ENCODE measurements around the gene ARHGAP25.

ARHGAP25 gene

GRCh38 chr2:68779595-68779994, 45.0 kb downstream of the ARHGAP25 start:
- no peak overlapping the region for H3K27ac ChIP-seq
- no peaks in the 10 kb centered on the region for H3K36me3 ChIP-seq (ENCODE audit: insufficient read depth, low read length)
- H3K4me3 ChIP-seq = no peak overlapping the region
- TF ChIP-seq POLR2AphosphoS5 (IDR thresholded peaks at IDR 0.05; ENCODE audit: borderline replicate concordance, low read depth, low read length) = no peak
- TF ChIP-seq FOXP2 (optimal IDR thresholded peaks at IDR 0.05; ENCODE audit: control extremely low read depth, extremely low read length, insufficient read depth) = no peak
- no peak for TF ChIP-seq EZH2 (IDR thresholded peaks at IDR 0.05)
- no peaks in the 10 kb centered on the region for H3K9me3 ChIP-seq (ENCODE audit: low read depth, low read length)
- no peak for DNase-seq (ENCODE audit: low read depth, low spot score)
- H3K9ac ChIP-seq (ENCODE audit: insufficient read length) = no peak overlapping the region

GRCh38 chr2:68784188-68784587, 49.6 kb downstream of the ARHGAP25 start:
- H3K9me3 ChIP-seq (ENCODE audit: low read depth, low read length) = no peaks in the 10 kb centered on the region
- DNase-seq (ENCODE audit: low read depth, low spot score) = no peak
- TF ChIP-seq POLR2AphosphoS5 (IDR thresholded peaks at IDR 0.05; ENCODE audit: borderline replicate concordance, low read depth, low read length) (no peak), EZH2 (IDR thresholded peaks at IDR 0.05) (no peak), FOXP2 (optimal IDR thresholded peaks at IDR 0.05; ENCODE audit: control extremely low read depth, extremely low read length, insufficient read depth) (no peak)
- no peak overlapping the region for H3K4me3 ChIP-seq
- no peaks in the 10 kb centered on the region for H3K36me3 ChIP-seq (ENCODE audit: insufficient read depth, low read length)
- no peak overlapping the region for H3K27ac ChIP-seq
- no peak overlapping the region for H3K9ac ChIP-seq (ENCODE audit: insufficient read length)

GRCh38 chr2:68784915-68785314, 50.3 kb downstream of the ARHGAP25 start:
- Histone ChIP-seq H3K9ac (ENCODE audit: insufficient read length) (no peak overlapping the region), H3K4me3 (no peak overlapping the region), H3K36me3 (ENCODE audit: insufficient read depth, low read length) (no peaks in the 10 kb centered on the region), H3K27ac (no peak overlapping the region), H3K9me3 (ENCODE audit: low read depth, low read length) (no peaks in the 10 kb centered on the region)
- DNase-seq (ENCODE audit: low read depth, low spot score) = no peak
- TF ChIP-seq EZH2 (IDR thresholded peaks at IDR 0.05) (no peak), POLR2AphosphoS5 (IDR thresholded peaks at IDR 0.05; ENCODE audit: borderline replicate concordance, low read depth, low read length) (no peak), FOXP2 (optimal IDR thresholded peaks at IDR 0.05; ENCODE audit: control extremely low read depth, extremely low read length, insufficient read depth) (no peak)

GRCh38 chr2:68787356-68787755, 52.7 kb downstream of the ARHGAP25 start:
- Histone ChIP-seq H3K27ac (no peak overlapping the region), H3K9me3 (ENCODE audit: low read depth, low read length) (no peaks in the 10 kb centered on the region), H3K4me3 (no peak overlapping the region), H3K36me3 (ENCODE audit: insufficient read depth, low read length) (no peaks in the 10 kb centered on the region), H3K9ac (ENCODE audit: insufficient read length) (no peak overlapping the region)
- no peak for DNase-seq (ENCODE audit: low read depth, low spot score)
- TF ChIP-seq POLR2AphosphoS5 (IDR thresholded peaks at IDR 0.05; ENCODE audit: borderline replicate concordance, low read depth, low read length) = no peak
- TF ChIP-seq FOXP2 (optimal IDR thresholded peaks at IDR 0.05; ENCODE audit: control extremely low read depth, extremely low read length, insufficient read depth) = no peak
- no peak for TF ChIP-seq EZH2 (IDR thresholded peaks at IDR 0.05)

GRCh38 chr2:68789603-68790002, 55.0 kb downstream of the ARHGAP25 start:
- no peak for DNase-seq (ENCODE audit: low read depth, low spot score)
- H3K36me3 ChIP-seq (ENCODE audit: insufficient read depth, low read length) = no peaks in the 10 kb centered on the region
- H3K9me3 ChIP-seq (ENCODE audit: low read depth, low read length) = peaks cover 3% of the 10 kb centered on the region; the same call in 1 of the 2 replicates

GRCh38 chr2:68790600-68790999, 56.0 kb downstream of the ARHGAP25 start:
- Histone ChIP-seq H3K27ac (no peak overlapping the region), H3K9ac (ENCODE audit: insufficient read length) (no peak overlapping the region), H3K4me3 (no peak overlapping the region), H3K36me3 (ENCODE audit: insufficient read depth, low read length) (no peaks in the 10 kb centered on the region), H3K9me3 (ENCODE audit: low read depth, low read length) (peaks cover 3% of the 10 kb centered on the region; the same call in 1 of the 2 replicates)
- DNase-seq (ENCODE audit: low read depth, low spot score) = no peak
- TF ChIP-seq EZH2 (IDR thresholded peaks at IDR 0.05) (no peak), FOXP2 (optimal IDR thresholded peaks at IDR 0.05; ENCODE audit: control extremely low read depth, extremely low read length, insufficient read depth) (no peak), POLR2AphosphoS5 (IDR thresholded peaks at IDR 0.05; ENCODE audit: borderline replicate concordance, low read depth, low read length) (no peak)

More at GRCh38 chr2:68789603-68790002, 55.0 kb downstream of the ARHGAP25 start:
- Histone ChIP-seq H3K9ac (ENCODE audit: insufficient read length) (no peak overlapping the region), H3K4me3 (no peak overlapping the region), H3K27ac (no peak overlapping the region)
- TF ChIP-seq POLR2AphosphoS5 (IDR thresholded peaks at IDR 0.05; ENCODE audit: borderline replicate concordance, low read depth, low read length) = no peak
- TF ChIP-seq EZH2 (IDR thresholded peaks at IDR 0.05) = no peak
- TF ChIP-seq FOXP2 (optimal IDR thresholded peaks at IDR 0.05; ENCODE audit: control extremely low read depth, extremely low read length, insufficient read depth) = no peak

GRCh38 chr2:68791914-68792313, 57.3 kb downstream of the ARHGAP25 start:
- TF ChIP-seq FOXP2 (optimal IDR thresholded peaks at IDR 0.05; ENCODE audit: control extremely low read depth, extremely low read length, insufficient read depth) (no peak), POLR2AphosphoS5 (IDR thresholded peaks at IDR 0.05; ENCODE audit: borderline replicate concordance, low read depth, low read length) (no peak), EZH2 (IDR thresholded peaks at IDR 0.05) (no peak)
- peaks cover 3% of the 10 kb centered on the region; the same call in 1 of the 2 replicates for H3K9me3 ChIP-seq (ENCODE audit: low read depth, low read length)
- H3K4me3 ChIP-seq = no peak overlapping the region
- no peak overlapping the region for H3K9ac ChIP-seq (ENCODE audit: insufficient read length)
- no peak for DNase-seq (ENCODE audit: low read depth, low spot score)
- no peak overlapping the region for H3K27ac ChIP-seq
- no peaks in the 10 kb centered on the region for H3K36me3 ChIP-seq (ENCODE audit: insufficient read depth, low read length)

- H3K27ac ChIP-seq = no peak overlapping the region
- TF ChIP-seq EZH2 (IDR thresholded peaks at IDR 0.05) (no peak), POLR2AphosphoS5 (IDR thresholded peaks at IDR 0.05; ENCODE audit: borderline replicate concordance, low read depth, low read length) (no peak), FOXP2 (optimal IDR thresholded peaks at IDR 0.05; ENCODE audit: control extremely low read depth, extremely low read length, insufficient read depth) (no peak)
- no peaks in the 10 kb centered on the region for H3K36me3 ChIP-seq (ENCODE audit: insufficient read depth, low read length)
- no peak overlapping the region for H3K9ac ChIP-seq (ENCODE audit: insufficient read length)
- no peak overlapping the region for H3K4me3 ChIP-seq
- H3K9me3 ChIP-seq (ENCODE audit: low read depth, low read length) = peaks cover 3% of the 10 kb centered on the region; the same call in 1 of the 2 replicates
- DNase-seq (ENCODE audit: low read depth, low spot score) = no peak
Observed at GRCh38 chr2:68792751-68793150, 58.1 kb downstream of the ARHGAP25 start.

All from SK-N-MC (cell line).